Measurements from ENCODE around the gene MRPS11.
"Not testable (repeated sequence)": the region's sequence is repeated elsewhere in the genome, so short reads cannot be mapped to it uniquely, and the experiment has no call there.

Gene MRPS11

GRCh38 chr15:88511161-88511560 lies 43.7 kb downstream of the MRPS11 start:
- no peak overlapping the region for H3K27ac ChIP-seq (ENCODE audit: insufficient read depth, low read depth, low read length, poor library complexity, severe bottlenecking)
- no peaks in the 10 kb centered on the region for H3K4me1 ChIP-seq (ENCODE audit: control insufficient read depth, insufficient read depth, low read length)
- H3K4me3 ChIP-seq (ENCODE audit: insufficient read depth, low read depth, low read length): no peak overlapping the region
- H3K9me3 ChIP-seq (ENCODE audit: control insufficient read depth, low read length): no peaks in the 10 kb centered on the region
- 93 to 94% methylated on average over 2 of the region's 2 CpGs for WGBS, 2 experiments
- H3K27me3 ChIP-seq (ENCODE audit: control insufficient read depth, insufficient read depth, low read length, poor library complexity, severe bottlenecking): no peaks in the 10 kb centered on the region
- peaks cover 4% of the 10 kb centered on the region for H3K36me3 ChIP-seq (ENCODE audit: control insufficient read depth, insufficient read depth, low read length)

- 93 to 96% methylated on average over 3 of the region's 3 CpGs for WGBS, 2 experiments
- Histone ChIP-seq H3K36me3 (ENCODE audit: control insufficient read depth, insufficient read depth, low read length) (peaks cover 4% of the 10 kb centered on the region), H3K9me3 (ENCODE audit: control insufficient read depth, low read length) (no peaks in the 10 kb centered on the region), H3K4me3 (ENCODE audit: insufficient read depth, low read depth, low read length) (no peak overlapping the region), H3K27ac (ENCODE audit: insufficient read depth, low read depth, low read length, poor library complexity, severe bottlenecking) (no peak overlapping the region), H3K27me3 (ENCODE audit: control insufficient read depth, insufficient read depth, low read length, poor library complexity, severe bottlenecking) (no peaks in the 10 kb centered on the region), H3K4me1 (ENCODE audit: control insufficient read depth, insufficient read depth, low read length) (no peaks in the 10 kb centered on the region)
These were observed 44.6 kb downstream of the MRPS11 start for GRCh38 chr15:88512078-88512477.

- H3K4me1 ChIP-seq (ENCODE audit: control insufficient read depth, insufficient read depth, low read length): no peaks in the 10 kb centered on the region
- no peaks in the 10 kb centered on the region for H3K27me3 ChIP-seq (ENCODE audit: control insufficient read depth, insufficient read depth, low read length, poor library complexity, severe bottlenecking)
- 96 to 97% methylated on average over 4 to 5 of the region's 5 CpGs for WGBS, 2 experiments
- H3K36me3 ChIP-seq (ENCODE audit: control insufficient read depth, insufficient read depth, low read length): peaks cover 4% of the 10 kb centered on the region
- H3K4me3 ChIP-seq (ENCODE audit: insufficient read depth, low read depth, low read length): no peak overlapping the region
- H3K27ac ChIP-seq (ENCODE audit: insufficient read depth, low read depth, low read length, poor library complexity, severe bottlenecking): no peak overlapping the region
- H3K9me3 ChIP-seq (ENCODE audit: control insufficient read depth, low read length): no peaks in the 10 kb centered on the region
These were observed 45.1 kb downstream of the MRPS11 start for GRCh38 chr15:88512601-88513000.

GRCh38 chr15:88513195-88513594 lies 45.7 kb downstream of the MRPS11 start:
- Histone ChIP-seq H3K36me3 (ENCODE audit: control insufficient read depth, insufficient read depth, low read length) (peaks cover 4% of the 10 kb centered on the region), H3K4me1 (ENCODE audit: control insufficient read depth, insufficient read depth, low read length) (no peaks in the 10 kb centered on the region), H3K27ac (ENCODE audit: insufficient read depth, low read depth, low read length, poor library complexity, severe bottlenecking) (no peak overlapping the region), H3K4me3 (ENCODE audit: insufficient read depth, low read depth, low read length) (no peak overlapping the region), H3K27me3 (ENCODE audit: control insufficient read depth, insufficient read depth, low read length, poor library complexity, severe bottlenecking) (no peaks in the 10 kb centered on the region), H3K9me3 (ENCODE audit: control insufficient read depth, low read length) (no peaks in the 10 kb centered on the region)
- 92 to 96% methylated on average over 4 of the region's 5 CpGs for WGBS, 2 experiments

DNA sequence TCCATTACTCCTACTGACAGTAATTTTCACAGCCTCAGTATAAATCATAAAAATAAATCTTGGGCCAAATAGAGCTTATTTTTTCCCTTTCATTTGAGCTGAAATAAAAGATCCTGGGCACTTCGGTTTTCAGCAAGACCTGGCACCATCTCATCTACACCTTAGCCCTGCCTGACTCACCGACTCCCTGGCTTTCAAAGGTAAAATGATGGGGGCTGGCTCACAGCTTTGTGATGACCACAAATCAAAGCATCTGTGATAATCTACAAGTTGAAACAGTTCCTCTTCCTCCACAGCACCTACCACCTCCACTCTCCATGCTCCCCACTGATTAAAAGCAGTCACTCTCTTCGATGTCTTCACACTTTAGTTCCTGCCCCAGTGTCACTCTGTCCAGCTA lies 51.4 kb downstream of the MRPS11 start:
- no peaks in the 10 kb centered on the region for H3K27me3 ChIP-seq (ENCODE audit: control insufficient read depth, insufficient read depth, low read length, poor library complexity, severe bottlenecking)
- 92 to 97% methylated on average over 3 of the region's 3 CpGs for WGBS, 2 experiments
- no peak overlapping the region for H3K4me3 ChIP-seq (ENCODE audit: insufficient read depth, low read depth, low read length)
- no peak overlapping the region for H3K27ac ChIP-seq (ENCODE audit: insufficient read depth, low read depth, low read length, poor library complexity, severe bottlenecking)
- no peaks in the 10 kb centered on the region for H3K9me3 ChIP-seq (ENCODE audit: control insufficient read depth, low read length)
- H3K36me3 ChIP-seq (ENCODE audit: control insufficient read depth, insufficient read depth, low read length): no peaks in the 10 kb centered on the region
- H3K4me1 ChIP-seq (ENCODE audit: control insufficient read depth, insufficient read depth, low read length): no peaks in the 10 kb centered on the region

GRCh38 chr15:88524094-88524493 lies 56.6 kb downstream of the MRPS11 start:
- not testable (repeated sequence) for H3K4me1 ChIP-seq (ENCODE audit: control insufficient read depth, insufficient read depth, low read length); H3K4me3 ChIP-seq (ENCODE audit: insufficient read depth, low read depth, low read length); H3K27ac ChIP-seq (ENCODE audit: insufficient read depth, low read depth, low read length, poor library complexity, severe bottlenecking); H3K27me3 ChIP-seq (ENCODE audit: control insufficient read depth, insufficient read depth, low read length, poor library complexity, severe bottlenecking); H3K9me3 ChIP-seq (ENCODE audit: control insufficient read depth, low read length); H3K36me3 ChIP-seq (ENCODE audit: control insufficient read depth, insufficient read depth, low read length)
- WGBS, 2 experiments: 95 to 96% methylated on average over 23 of the region's 23 CpGs

GRCh38 chr15:88525418-88525817 lies 57.9 kb downstream of the MRPS11 start:
- Histone ChIP-seq H3K27ac (ENCODE audit: insufficient read depth, low read depth, low read length, poor library complexity, severe bottlenecking) (no peak overlapping the region), H3K36me3 (ENCODE audit: control insufficient read depth, insufficient read depth, low read length) (peaks cover 12% of the 10 kb centered on the region), H3K9me3 (ENCODE audit: control insufficient read depth, low read length) (no peaks in the 10 kb centered on the region), H3K4me1 (ENCODE audit: control insufficient read depth, insufficient read depth, low read length) (no peaks in the 10 kb centered on the region), H3K4me3 (ENCODE audit: insufficient read depth, low read depth, low read length) (no peak overlapping the region), H3K27me3 (ENCODE audit: control insufficient read depth, insufficient read depth, low read length, poor library complexity, severe bottlenecking) (no peaks in the 10 kb centered on the region)

DNA sequence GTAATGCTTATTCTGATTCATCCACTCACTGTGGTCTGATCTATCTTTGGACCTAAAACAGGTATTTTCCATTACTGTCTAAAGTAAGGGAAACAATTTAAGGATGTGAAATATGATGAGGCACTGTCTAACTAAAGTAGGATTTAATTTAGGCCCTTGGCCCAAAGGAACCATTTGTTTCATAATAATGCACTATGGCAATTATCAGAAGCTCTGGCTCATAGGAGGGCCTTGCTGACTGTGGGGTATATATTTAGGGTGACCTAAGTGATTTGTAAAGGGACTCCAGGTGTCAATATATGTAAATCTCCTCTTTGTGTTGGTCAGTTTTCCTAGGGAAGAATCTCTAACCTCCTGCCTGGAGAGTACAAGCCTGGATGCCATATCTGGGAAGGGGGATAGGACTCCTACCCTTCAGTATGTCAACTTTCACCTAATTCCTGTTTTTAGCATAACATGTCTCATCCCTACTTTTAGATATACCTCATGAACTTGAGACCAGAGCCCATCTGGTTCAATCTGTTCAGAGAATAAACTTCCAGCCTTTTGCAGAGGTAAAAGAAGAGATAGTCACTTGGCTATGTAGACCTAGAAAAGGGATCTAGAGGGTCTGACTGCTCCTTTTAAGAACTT lies 58.9 kb downstream of the MRPS11 start:
- Histone ChIP-seq H3K27ac (ENCODE audit: insufficient read depth, low read depth, low read length, poor library complexity, severe bottlenecking) (no peak overlapping the region), H3K27me3 (ENCODE audit: control insufficient read depth, insufficient read depth, low read length, poor library complexity, severe bottlenecking) (no peaks in the 10 kb centered on the region), H3K36me3 (ENCODE audit: control insufficient read depth, insufficient read depth, low read length) (peaks cover 19% of the 10 kb centered on the region), H3K4me3 (ENCODE audit: insufficient read depth, low read depth, low read length) (no peak overlapping the region), H3K9me3 (ENCODE audit: control insufficient read depth, low read length) (no peaks in the 10 kb centered on the region), H3K4me1 (ENCODE audit: control insufficient read depth, insufficient read depth, low read length) (no peaks in the 10 kb centered on the region)

DNA sequence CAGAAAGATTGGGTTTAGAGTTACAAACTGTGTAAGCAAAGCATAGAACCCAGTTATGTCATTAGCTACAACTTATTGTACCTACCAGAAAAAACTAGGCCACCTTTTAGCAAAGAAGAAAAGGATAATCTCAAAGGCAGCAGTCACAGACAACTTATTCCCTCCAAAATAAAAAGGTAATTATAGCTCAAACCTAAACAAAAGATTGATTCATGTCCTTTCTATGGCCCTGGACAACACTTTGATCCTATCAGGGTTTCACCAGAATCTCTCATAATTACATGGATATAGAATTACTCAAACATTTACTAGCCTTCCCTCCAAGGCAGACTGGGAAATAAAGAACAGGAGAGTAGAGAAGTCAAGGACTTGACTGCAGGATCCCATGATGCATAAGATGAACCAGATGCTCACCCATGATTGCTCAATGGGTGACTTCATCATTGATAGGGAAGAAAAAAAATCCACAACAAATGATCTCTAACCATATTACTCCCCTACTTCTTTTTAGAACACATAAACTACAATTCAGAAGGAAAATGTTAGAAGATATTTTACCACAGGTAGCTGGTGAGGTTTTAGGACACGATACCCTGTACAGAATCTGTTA lies 61.6 kb downstream of the MRPS11 start:
- no peaks in the 10 kb centered on the region for H3K27me3 ChIP-seq (ENCODE audit: control insufficient read depth, insufficient read depth, low read length, poor library complexity, severe bottlenecking)
- no peak overlapping the region for H3K27ac ChIP-seq (ENCODE audit: insufficient read depth, low read depth, low read length, poor library complexity, severe bottlenecking)
- WGBS, 2 experiments: 100% methylated on average over 1 of the region's 1 CpG
- H3K4me3 ChIP-seq (ENCODE audit: insufficient read depth, low read depth, low read length): no peak overlapping the region
- H3K4me1 ChIP-seq (ENCODE audit: control insufficient read depth, insufficient read depth, low read length): no peaks in the 10 kb centered on the region
- H3K9me3 ChIP-seq (ENCODE audit: control insufficient read depth, low read length): no peaks in the 10 kb centered on the region
- peaks cover 19% of the 10 kb centered on the region for H3K36me3 ChIP-seq (ENCODE audit: control insufficient read depth, insufficient read depth, low read length)
